HepG2 (cell line): ENCODE results near the gene SAMD4A. TPM values are rescaled to one million over a fixed set of nuclear protein-coding genes. Genes with fewer than 3 reads are reported as not detected.

Experiments used
- ATAC-seq: fragments of 200-7000 bp; cut with Tn5 transposase; 3 replicates; pipeline ENCODE4 v1.9.1; 2020; ENCODE audit warnings: mild to moderate bottlenecking, moderate library complexity
- BruUV-seq: library from RNA; stranded (reverse); fragments of 400-500 nt; replicated peaks from 2 replicates; lab custom pipeline; 2021; lab: Mats Ljungman, UMichigan
- CTCF ChIA-PET: fragments of 300-600 bp; formaldehyde crosslinking; extraction: SDS; loops from one replicate; lab custom pipeline; 2021; ENCODE audit warnings: low total read pairs, inconsistent platforms, low intra/inter-chr PET ratio; lab: Yijun Ruan, JAX
- POLR2A ChIA-PET: fragments of 350-600 bp; sonication (Branson Sonifier 250); formaldehyde crosslinking; loops from one replicate; lab custom pipeline; 2020; ENCODE audit warnings: antibody characterized with exemption, inconsistent platforms; lab: Yijun Ruan, JAX
- DNase-seq: peaks from one replicate; pipeline ENCODE4 v3.0.0-alpha.2; 2015; ENCODE audit warnings: low spot score
- FAIRE-seq: peaks from 3 replicates; lab custom pipeline; 2011; peaks lifted over from hg19 to GRCh38; lab: Jason Lieb, UNC
- H2AFZ ChIP-seq: one replicate; pipeline ENCODE4 v1.6.1; 2011; ENCODE audit warnings: low read length, inconsistent platforms
- H3K27ac ChIP-seq: fragments of 300-600 bp; 3 replicates; pipeline ENCODE4 v1.8.0; 2011; ENCODE audit warnings: mixed run types, mild to moderate bottlenecking, mixed read lengths, low read length, inconsistent platforms; ENCODE audit not compliant: insufficient read depth; ENCODE audit errors: extremely low read length
- H3K27me3 ChIP-seq, 2 experiments: fragments of 200-600 bp in 1 of 2; 2 replicates in 1 of 2; 3 replicates in 1 of 2; pipeline versions ENCODE4 v1.6.0 to v1.8.0; 2011; ENCODE audit warnings: low read length in 2 of 2, mild to moderate bottlenecking in 2 of 2, moderate library complexity in 2 of 2, inconsistent platforms in 1 of 2; ENCODE audit not compliant: insufficient read depth in 2 of 2, control insufficient read depth in 1 of 2
- H3K36me3 ChIP-seq, 2 experiments: fragments of 200-600 bp in 1 of 2; replicated peaks in 1 of 2; 2 replicates in 1 of 2; 3 replicates in 1 of 2; pipeline versions ENCODE4 v1.5.1 to v1.8.0; 2011; ENCODE audit warnings: low read length in 2 of 2, inconsistent platforms in 1 of 2; ENCODE audit not compliant: insufficient read depth in 2 of 2, control insufficient read depth in 1 of 2
- H3K4me1 ChIP-seq: 2 replicates; pipeline ENCODE4 v1.5.1; 2012; ENCODE audit warnings: low read length, inconsistent platforms; ENCODE audit not compliant: insufficient read depth
- H3K4me2 ChIP-seq: 2 replicates; pipeline ENCODE4 v1.6.0; 2011; ENCODE audit warnings: low read depth, low read length, inconsistent platforms
- H3K4me3 ChIP-seq, 3 experiments: fragments of 200-600 bp in 1 of 3; sonication (generic), shearing (Covaris generic) in 1 of 3; replicated peaks in 1 of 3; 2 replicates each; pipeline ENCODE4 v1.5.1; 2011 to 2016; ENCODE audit warnings: low read length in 3 of 3, inconsistent platforms in 2 of 3, low read depth in 2 of 3, mild to moderate bottlenecking in 2 of 3, control low read depth in 1 of 3, mixed read lengths in 1 of 3; ENCODE audit not compliant: insufficient read depth in 1 of 3
- H3K79me2 ChIP-seq: one replicate; pipeline ENCODE4 v1.6.1; 2011; ENCODE audit warnings: low read length, inconsistent platforms; ENCODE audit not compliant: insufficient read depth
- H3K9ac ChIP-seq: 2 replicates; pipeline ENCODE4 v1.6.0; 2011; ENCODE audit warnings: mild to moderate bottlenecking, low read depth, low read length, inconsistent platforms; ENCODE audit not compliant: insufficient read depth
- H3K9me3 ChIP-seq: 2 replicates; pipeline ENCODE4 v1.5.1; 2012; ENCODE audit warnings: mild to moderate bottlenecking, low read length
- H4K20me1 ChIP-seq: 2 replicates; pipeline ENCODE4 v1.6.0; 2011; ENCODE audit warnings: inconsistent platforms, mild to moderate bottlenecking, low read length, moderate library complexity; ENCODE audit not compliant: insufficient read depth
- DZIP1 ChIP-seq: sonication (generic); formaldehyde crosslinking; IDR thresholded peaks from 2 replicates; pipeline ENCODE4 v1.5.0; 2020; ENCODE audit warnings: mild to moderate bottlenecking, missing genetic modification reagents
- ELF4 ChIP-seq: sonication (generic); formaldehyde crosslinking; IDR thresholded peaks from 2 replicates; pipeline ENCODE4 v1.5.0; 2020; ENCODE audit warnings: missing genetic modification reagents, mild to moderate bottlenecking, moderate library complexity, borderline replicate concordance
- KLF13 ChIP-seq: sonication (generic); formaldehyde crosslinking; IDR thresholded peaks from 2 replicates; pipeline ENCODE4 v1.4.0; 2020; ENCODE audit warnings: mild to moderate bottlenecking, missing genetic modification reagents
- MAFK ChIP-seq, 2 experiments: IDR thresholded peaks in 1 of 2; conservative IDR thresholded peaks in 1 of 2; 2 replicates each; pipeline ENCODE4 v1.6.1; 2011; ENCODE audit warnings: improper control_type of control experiment in 2 of 2, low read length in 2 of 2
- MTF2 ChIP-seq: sonication (generic); formaldehyde crosslinking; IDR thresholded peaks from 2 replicates; pipeline ENCODE4 v1.5.0; 2020; ENCODE audit warnings: missing genetic modification reagents, borderline replicate concordance
- THAP11 ChIP-seq: IDR thresholded peaks from 2 replicates; pipeline ENCODE4 v1.6.1; 2016; ENCODE audit warnings: missing biosample characterization, missing genetic modification reagents
- USF2 ChIP-seq, 2 experiments: sonication (generic) in 1 of 2; formaldehyde crosslinking in 1 of 2; IDR thresholded peaks; 2 replicates each; pipeline versions ENCODE4 v1.5.1 to v1.6.1; 2011 to 2020; ENCODE audit warnings: borderline replicate concordance in 1 of 2, low read depth in 1 of 2, low read length in 1 of 2, mild to moderate bottlenecking in 1 of 2, missing genetic modification reagents in 1 of 2, moderate library complexity in 1 of 2
- ZFP36L2 ChIP-seq: sonication (generic); formaldehyde crosslinking; IDR thresholded peaks from 2 replicates; pipeline ENCODE4 v1.4.0; 2020; ENCODE audit warnings: missing genetic modification reagents
- ZMAT3 ChIP-seq: sonication (generic); formaldehyde crosslinking; conservative IDR thresholded peaks from 2 replicates; pipeline ENCODE4 v1.7.0; 2021; ENCODE audit warnings: missing genetic modification reagents
- ZNF121 ChIP-seq: sonication (generic); formaldehyde crosslinking; IDR thresholded peaks from 2 replicates; pipeline ENCODE4 v1.5.0; 2020; ENCODE audit warnings: mild to moderate bottlenecking, missing genetic modification reagents
- ZNF749 ChIP-seq: sonication (generic); formaldehyde crosslinking; IDR thresholded peaks from 2 replicates; pipeline ENCODE4 v1.8.0; 2022; ENCODE audit warnings: mild to moderate bottlenecking, missing genetic modification reagents, moderate library complexity, borderline replicate concordance
- WGBS: methylation state at CpG from one replicate; pipeline ENCODE4 v1.1.6; 2017; ENCODE audit warnings: low lambda C conversion rate; 5-methylcytosine and 5-hydroxymethylcytosine counted together
- in situ Hi-C: cut with HindIII; loops from 2 replicates; pipeline ENCODE4 v1.10.0; 2017; ENCODE audit warnings: low pct_unique_long_range_greater_than_20kb; ENCODE audit not compliant: extremely low pct_ligation_motif_present
- intact Hi-C: fragments of 100-400 bp; cut with micrococcal nuclease; formaldehyde crosslinking; loops from one replicate; pipeline ENCODE4 v1.10.0; 2022; ENCODE audit not compliant: unreplicated experiment
- polyA plus RNA-seq, 8 experiments: library from polyadenylated mRNA; depleted of rRNA in 3 of 8; stranded (reverse) in 7 of 8; unstranded in 1 of 8; fragments of >200 nt; fragmentation: Illumina TruSeq in 4 of 8; extraction: Trizol in 4 of 8; gene quantifications; 2 replicates each; pipeline versions ENCODE4 v1.2.1 to v1.2.3, GENCODE V29; 2011 to 2016; ENCODE audit warnings: low read depth in 4 of 8, missing spikeins in 1 of 8, mixed read lengths in 1 of 8; ENCODE audit not compliant: insufficient read depth in 1 of 8
- total RNA-seq, 5 experiments: library from RNA; depleted of rRNA; stranded (reverse); fragments of >200 nt; fragmentation: Illumina TruSeq; extraction: Trizol; gene quantifications; 2 replicates each; pipeline ENCODE4 v1.2.3, GENCODE V29; 2016; ENCODE audit warnings: low read depth in 1 of 5
- TF ChIP-seq, protein P1 (sequence below): sonication (generic); formaldehyde crosslinking; IDR thresholded peaks from 2 replicates; pipeline ENCODE4 v1.4.0; 2020; ENCODE audit warnings: mild to moderate bottlenecking, missing genetic modification reagents
- TF ChIP-seq, protein P2 (sequence below): sonication (generic); formaldehyde crosslinking; IDR thresholded peaks from 2 replicates; pipeline ENCODE4 v1.4.0; 2020; ENCODE audit warnings: missing genetic modification reagents
- TF ChIP-seq, protein P3 (sequence below): sonication (generic); formaldehyde crosslinking; IDR thresholded peaks from 2 replicates; pipeline ENCODE4 v1.5.0; 2020; ENCODE audit warnings: missing genetic modification reagents, mild to moderate bottlenecking, borderline replicate concordance

The SAMD4A gene
- total and polyA plus RNA-seq, 2 of the 13 experiments (the other 11 are each of a cell fraction or from before 2014, with no cell fraction given), result 11.8 to 13.0 TPM

- TF ChIP-seq ZMAT3 (CRISPR knock-in tag) (no peak), KLF13 (CRISPR knock-in tag) (no peak)
- TF ChIP-seq, protein P1, sequence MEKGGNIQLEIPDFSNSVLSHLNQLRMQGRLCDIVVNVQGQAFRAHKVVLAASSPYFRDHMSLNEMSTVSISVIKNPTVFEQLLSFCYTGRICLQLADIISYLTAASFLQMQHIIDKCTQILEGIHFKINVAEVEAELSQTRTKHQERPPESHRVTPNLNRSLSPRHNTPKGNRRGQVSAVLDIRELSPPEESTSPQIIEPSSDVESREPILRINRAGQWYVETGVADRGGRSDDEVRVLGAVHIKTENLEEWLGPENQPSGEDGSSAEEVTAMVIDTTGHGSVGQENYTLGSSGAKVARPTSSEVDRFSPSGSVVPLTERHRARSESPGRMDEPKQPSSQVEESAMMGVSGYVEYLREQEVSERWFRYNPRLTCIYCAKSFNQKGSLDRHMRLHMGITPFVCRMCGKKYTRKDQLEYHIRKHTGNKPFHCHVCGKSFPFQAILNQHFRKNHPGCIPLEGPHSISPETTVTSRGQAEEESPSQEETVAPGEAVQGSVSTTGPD (CRISPR knock-in tag), result no peak
- TF ChIP-seq, all 625 proteins: peak for 0
Observed at GRCh38 chr14:54685286-54685845, 118.4 kb downstream of the SAMD4A start (continued).

GRCh38 chr14:54686219-54686870, 119.4 kb downstream of the SAMD4A start:
- Histone ChIP-seq H3K27ac (no peak overlapping the region), H3K36me3 (peaks cover 2 to 16% of the 10 kb centered on the region in 2 experiments; a peak in 3 of 5 replicates), H2AFZ (no peak overlapping the region), H4K20me1 (no peaks in the 10 kb centered on the region), H3K27me3 (no peaks in the 10 kb centered on the region), H3K4me2 (no peak overlapping the region), H3K9me3 (no peaks in the 10 kb centered on the region), H3K79me2 (peaks cover 18% of the 10 kb centered on the region), H3K9ac (no peak overlapping the region), H3K4me3 (no peak overlapping the region), H3K4me1 (peaks cover 8% of the 10 kb centered on the region; the same call in 1 of the 2 replicates)
- POLR2A ChIA-PET, result no interaction called here
- WGBS, result 96% methylated on average over 7 of the region's 8 CpGs
- no TSS peak for BruUV-seq
- intact Hi-C loops (no loop called here), in situ Hi-C loops (no loop called here)
- ATAC-seq, result no peak
- no peak for FAIRE-seq
- CTCF ChIA-PET, result no interaction called here
- no peak for DNase-seq
- no peak for TF ChIP-seq ZFP36L2 (CRISPR knock-in tag)
- no peak for TF ChIP-seq ZNF121 (CRISPR knock-in tag)
- no peak for TF ChIP-seq THAP11 (CRISPR knock-in tag)
- no peak for TF ChIP-seq USF2 (IDR thresholded peaks at IDR 0.05; ENCODE audit: low read depth, low read length)
- TF ChIP-seq USF2 (CRISPR knock-in tag; IDR thresholded peaks at IDR 0.05; ENCODE audit: borderline replicate concordance), result no peak
- TF ChIP-seq MAFK (conservative IDR thresholded peaks at IDR 0.05 in 1 of 2, IDR thresholded peaks at IDR 0.05 in 1 of 2; ENCODE audit: low read length in 2 of 2), result no peak
- TF ChIP-seq ZNF749 (CRISPR knock-in tag), result no peak
- no peak for TF ChIP-seq ELF4 (CRISPR knock-in tag)
- TF ChIP-seq, protein P2, sequence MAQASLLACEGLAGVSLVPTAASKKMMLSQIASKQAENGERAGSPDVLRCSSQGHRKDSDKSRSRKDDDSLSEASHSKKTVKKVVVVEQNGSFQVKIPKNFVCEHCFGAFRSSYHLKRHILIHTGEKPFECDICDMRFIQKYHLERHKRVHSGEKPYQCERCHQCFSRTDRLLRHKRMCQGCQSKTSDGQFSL (CRISPR knock-in tag), result no peak
- TF ChIP-seq, protein P3, sequence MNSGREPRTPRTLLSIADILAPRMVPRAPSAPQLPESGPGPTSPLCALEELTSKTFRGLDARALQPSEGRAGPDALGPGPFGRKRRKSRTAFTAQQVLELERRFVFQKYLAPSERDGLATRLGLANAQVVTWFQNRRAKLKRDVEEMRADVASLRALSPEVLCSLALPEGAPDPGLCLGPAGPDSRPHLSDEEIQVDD (CRISPR knock-in tag), result no peak
- TF ChIP-seq DZIP1, result no peak
- TF ChIP-seq MTF2 (CRISPR knock-in tag), result no peak
